MCF 10A (cell line): ENCODE data around the gene MRPL14. TPM values are rescaled to one million over a fixed set of nuclear protein-coding genes. Genes with fewer than 3 reads are reported as not detected.

Experiments
- BruUV-seq: library from RNA; stranded (reverse); fragments of 400-500 nt; replicated peaks from 2 replicates; lab custom pipeline; 2021; lab: Mats Ljungman, UMichigan
- CTCF ChIA-PET: fragments of 300-600 bp; sonication (Branson Sonifier 250); formaldehyde crosslinking; extraction: SDS; loops from one replicate; lab custom pipeline; 2021; ENCODE audit warnings: antibody characterized with exemption, inconsistent platforms; lab: Yijun Ruan, JAX
- POLR2A ChIA-PET: fragments of 300-600, 350-650 bp; sonication (Branson Sonifier 250); formaldehyde crosslinking; extraction: SDS; loops from one replicate; lab custom pipeline; 2020; ENCODE audit warnings: antibody characterized with exemption, inconsistent platforms; lab: Yijun Ruan, JAX
- DNase-seq: peaks from one replicate; pipeline ENCODE4 v3.0.0-alpha.2; 2018; ENCODE audit not compliant: unreplicated experiment
- H3K27ac Mint-ChIP-seq: one replicate; pipeline ENCODE4 v1.8.0; 2022; ENCODE audit warnings: mild to moderate bottlenecking, low read depth, mixed read lengths; ENCODE audit not compliant: unreplicated experiment
- H3K27me3 Mint-ChIP-seq: one replicate; pipeline ENCODE4 v1.8.0; 2022; ENCODE audit warnings: mixed read lengths; ENCODE audit not compliant: insufficient read depth, unreplicated experiment
- H3K36me3 Mint-ChIP-seq: one replicate; pipeline ENCODE4 v1.8.0; 2022; ENCODE audit warnings: mild to moderate bottlenecking, moderate library complexity, mixed read lengths; ENCODE audit not compliant: insufficient read depth, unreplicated experiment
- H3K4me1 Mint-ChIP-seq: one replicate; pipeline ENCODE4 v1.8.0; 2022; ENCODE audit warnings: mixed read lengths; ENCODE audit not compliant: insufficient read depth, unreplicated experiment
- H3K4me3 Mint-ChIP-seq: one replicate; pipeline ENCODE4 v1.8.0; 2022; ENCODE audit warnings: mild to moderate bottlenecking, moderate library complexity, mixed read lengths; ENCODE audit not compliant: unreplicated experiment
- H3K9me3 Mint-ChIP-seq: one replicate; pipeline ENCODE4 v1.8.0; 2022; ENCODE audit warnings: mixed read lengths; ENCODE audit not compliant: unreplicated experiment
- CTCF ChIP-seq: fragments of 200-600 bp; IDR thresholded peaks from one replicate; pipeline ENCODE4 v1.8.0; 2022; ENCODE audit warnings: antibody characterized with exemption, mild to moderate bottlenecking; ENCODE audit not compliant: unreplicated experiment
- intact Hi-C: fragments of 100-400 bp; cut with micrococcal nuclease; formaldehyde crosslinking; loops from 2 replicates; pipeline ENCODE4 v1.14.1; 2022
- total RNA-seq: library from RNA; stranded (reverse); gene quantifications from 2 replicates; pipeline ENCODE4 v1.2.3, GENCODE V29; 2022

The MRPL14 gene
- total RNA-seq, 1 experiment from 2014 or later = 66.8 TPM

- no peaks in the 10 kb centered on the region for H3K27me3 Mint-ChIP-seq
- no peaks in the 10 kb centered on the region for H3K4me1 Mint-ChIP-seq
- POLR2A ChIA-PET = interaction anchor here (0.7 kb wide), 1 partner anchor 222 kb away, joined by 5 read pairs; no protein-coding TSS in a partner anchor
- H3K9me3 Mint-ChIP-seq = no peaks in the 10 kb centered on the region
- DNase-seq = no peak
- no peak overlapping the region for H3K27ac Mint-ChIP-seq
- no peak for TF ChIP-seq CTCF
- intact Hi-C loops = no loop called here
- no peak overlapping the region for H3K4me3 Mint-ChIP-seq
- no TSS peak for BruUV-seq
- CTCF ChIA-PET = interaction anchor here (0.5 to 0.7 kb wide), 3 partner anchors 44 to 902 kb away, joined by 3 to 10 read pairs (median 4); no protein-coding TSS in a partner anchor
- peaks cover 20% of the 10 kb centered on the region for H3K36me3 Mint-ChIP-seq
Measured at GRCh38 chr6:44139351-44139743, 12.1 kb upstream of the MRPL14 start.

- Mint-ChIP-seq H3K4me1 (peaks cover 3% of the 10 kb centered on the region), H3K4me3 (no peak overlapping the region), H3K27me3 (no peaks in the 10 kb centered on the region), H3K27ac (no peak overlapping the region), H3K9me3 (no peaks in the 10 kb centered on the region), H3K36me3 (peaks cover 20% of the 10 kb centered on the region)
- BruUV-seq = no TSS peak
- DNase-seq = no peak
- intact Hi-C loops = no loop called here
- ChIA-PET POLR2A (interaction anchor here (0.7 kb wide), 1 partner anchor 222 kb away, joined by 5 read pairs; no protein-coding TSS in a partner anchor), CTCF (interaction anchor here (0.5 to 1.0 kb wide), 5 partner anchors 24 to 902 kb away, joined by 3 to 10 read pairs (median 4); no protein-coding TSS in a partner anchor)
- TF ChIP-seq CTCF = no peak
Measured at GRCh38 chr6:44138717-44139350, 11.6 kb upstream of the MRPL14 start.

GRCh38 chr6:44135875-44136274 lies 8.6 kb upstream of the MRPL14 start:
- ChIA-PET POLR2A (interaction anchor here (0.6 kb wide), 1 partner anchor 10 kb away, joined by 3 read pairs; no protein-coding TSS in a partner anchor), CTCF (no interaction called here)
- BruUV-seq = no TSS peak
- DNase-seq = no peak
- Mint-ChIP-seq H3K4me3 (no peak overlapping the region), H3K36me3 (peaks cover 16% of the 10 kb centered on the region), H3K4me1 (peaks cover 22% of the 10 kb centered on the region), H3K9me3 (no peaks in the 10 kb centered on the region), H3K27ac (no peak overlapping the region), H3K27me3 (no peaks in the 10 kb centered on the region)
- intact Hi-C loops = no loop called here
- TF ChIP-seq CTCF = no peak

- H3K9me3 Mint-ChIP-seq = no peaks in the 10 kb centered on the region
- TF ChIP-seq CTCF = no peak
- intact Hi-C loops = no loop called here
- no peak overlapping the region for H3K4me3 Mint-ChIP-seq
- H3K27me3 Mint-ChIP-seq = no peaks in the 10 kb centered on the region
- no peak for DNase-seq
- CTCF ChIA-PET = interaction anchor here (0.6 kb wide), 1 partner anchor 211 kb away, joined by 3 read pairs; no protein-coding TSS in a partner anchor
- H3K36me3 Mint-ChIP-seq = peaks cover 16% of the 10 kb centered on the region
- POLR2A ChIA-PET = no interaction called here
- no TSS peak for BruUV-seq
- H3K27ac Mint-ChIP-seq = no peak overlapping the region
- H3K4me1 Mint-ChIP-seq = peaks cover 22% of the 10 kb centered on the region
Measured at GRCh38 chr6:44135173-44135758, 8.0 kb upstream of the MRPL14 start.
